Peyer's patch (tissue), 4 donors: Measurements from ENCODE around the gene ZNF207.
"Not testable (repeated sequence)": the region's sequence is repeated elsewhere in the genome, so short reads cannot be mapped to it uniquely, and the experiment has no call there.

Experiments
- CTCF ChIP-seq, 6 experiments: fragments of 450-650 bp in 4 of 6; fragments of 200-600 bp in 2 of 6; sonication (generic) in 1 of 6; IDR thresholded peaks; one replicate each; pipeline ENCODE4 v1.5.1; 2017 to 2019; ENCODE audit warnings: antibody characterized with exemption in 6 of 6, mild to moderate bottlenecking in 3 of 6, moderate library complexity in 1 of 6
- POLR2A ChIP-seq, 2 donors: fragments of 450-650 bp; IDR thresholded peaks; one replicate each; pipeline ENCODE4 v1.5.1; 2017; ENCODE audit warnings: antibody characterized with exemption in 2 of 2, mild to moderate bottlenecking in 2 of 2, moderate library complexity in 2 of 2

GRCh38 chr17:32352734-32353133, 2.8 kb downstream of the ZNF207 start:
- not testable (repeated sequence) for TF ChIP-seq CTCF, POLR2A (IDR thresholded peaks at IDR 0.05)
